Medulla oblongata (tissue), 1 donor: ENCODE measurements around the gene ZSCAN21.

ENCODE experiments used
- DNase-seq: peaks from one replicate; pipeline ENCODE4 v3.0.0-alpha.2; 2015; ENCODE audit errors: extremely low spot score

ZSCAN21 gene

DNA sequence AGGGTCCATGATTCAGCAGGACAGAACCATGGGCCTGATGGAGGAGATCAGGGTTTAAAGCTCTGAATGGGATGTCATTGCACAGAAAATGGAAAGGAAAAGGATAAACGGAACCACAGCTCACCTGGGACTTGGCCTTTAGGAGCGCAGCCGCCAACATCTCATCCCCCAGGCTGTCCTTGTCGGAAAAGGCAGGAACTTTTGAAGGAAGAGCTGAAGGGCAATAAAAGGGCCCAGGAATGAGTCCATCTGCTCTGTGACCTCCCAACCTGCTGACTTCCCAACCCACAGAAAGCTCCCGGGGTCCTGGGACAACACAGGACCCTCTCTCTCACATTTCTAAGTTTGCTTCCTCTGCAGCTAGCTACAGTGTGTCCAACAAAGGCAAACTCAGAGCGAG lies 25.8 kb downstream of the ZSCAN21 start:
- DNase-seq: no peak

DNA sequence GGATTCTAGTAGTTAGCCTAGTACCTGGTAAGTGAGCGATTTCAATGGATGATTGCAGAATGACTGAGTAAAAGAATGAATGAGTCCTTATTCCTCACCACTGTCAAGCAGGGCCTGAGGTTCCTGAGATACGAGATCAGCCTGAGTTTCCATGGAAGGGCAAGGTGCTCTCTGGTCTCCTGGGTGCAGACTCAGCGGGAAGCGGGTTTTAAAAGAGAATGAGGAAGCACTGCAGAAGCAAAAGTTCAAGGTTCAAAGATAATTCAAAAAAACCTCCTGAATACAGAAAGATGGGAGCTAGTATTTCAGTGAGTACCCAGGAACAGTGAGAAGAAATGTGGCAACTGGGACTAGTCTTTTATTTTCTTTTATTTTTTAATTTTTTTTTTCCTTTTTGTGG lies 27.6 kb downstream of the ZSCAN21 start:
- no peak for DNase-seq

DNA sequence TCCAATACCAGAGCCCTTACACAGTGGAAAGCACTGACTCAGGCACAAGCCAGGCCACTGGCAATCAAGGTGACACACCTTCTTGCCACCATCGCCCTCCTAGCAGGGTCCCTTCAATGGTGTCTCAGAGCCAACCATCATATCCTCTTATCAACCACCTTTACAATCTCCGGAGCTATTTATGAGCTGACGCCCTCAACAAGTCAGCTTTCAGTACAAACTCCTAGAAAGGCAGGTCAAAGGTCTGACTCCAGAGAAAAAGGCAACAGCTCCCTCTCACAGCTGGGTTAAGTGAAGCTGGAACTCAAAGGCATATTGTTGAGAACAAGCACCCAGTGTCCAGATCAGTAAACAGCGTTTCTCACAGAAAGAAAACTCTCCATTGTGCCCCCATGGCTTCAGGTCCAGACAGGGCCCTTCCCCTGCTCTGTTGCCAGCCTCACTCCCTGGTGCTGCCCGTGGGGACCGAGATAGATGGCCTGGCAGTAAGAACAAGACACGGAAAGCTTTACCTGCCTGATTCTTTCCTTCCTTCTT lies 29.5 kb downstream of the ZSCAN21 start:
- DNase-seq: peak; percentile 93

DNA sequence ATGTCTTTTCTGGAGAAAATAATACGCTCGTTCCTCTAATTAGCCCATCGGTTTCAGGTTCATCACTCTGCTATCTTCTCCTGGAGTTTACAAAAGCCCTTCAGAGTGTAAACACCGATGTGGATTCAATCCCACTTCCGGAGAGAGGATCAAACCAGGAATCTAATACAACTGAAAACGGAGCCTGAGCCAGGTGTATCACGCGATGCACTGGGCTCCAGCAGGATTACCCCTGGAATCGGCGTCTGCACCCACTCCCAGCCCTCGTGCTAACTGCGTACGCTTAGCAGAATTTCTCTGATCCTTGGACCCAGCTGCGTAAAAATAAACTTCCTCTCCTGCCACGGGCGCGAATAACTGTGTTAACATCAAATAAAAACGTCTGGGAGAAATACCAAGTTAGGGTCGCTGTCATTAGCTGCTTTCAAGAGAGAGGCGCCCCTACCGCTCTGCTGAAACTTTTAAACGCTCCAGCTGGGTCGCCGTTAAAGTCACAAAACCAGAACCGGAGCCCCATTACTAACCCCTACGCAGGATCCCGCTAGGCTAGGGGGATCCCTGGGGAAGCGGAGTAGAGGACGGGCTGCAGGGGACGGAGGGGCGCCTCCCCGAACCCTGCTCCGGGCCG lies 31.4 kb downstream of the ZSCAN21 start:
- no peak for DNase-seq

DNA sequence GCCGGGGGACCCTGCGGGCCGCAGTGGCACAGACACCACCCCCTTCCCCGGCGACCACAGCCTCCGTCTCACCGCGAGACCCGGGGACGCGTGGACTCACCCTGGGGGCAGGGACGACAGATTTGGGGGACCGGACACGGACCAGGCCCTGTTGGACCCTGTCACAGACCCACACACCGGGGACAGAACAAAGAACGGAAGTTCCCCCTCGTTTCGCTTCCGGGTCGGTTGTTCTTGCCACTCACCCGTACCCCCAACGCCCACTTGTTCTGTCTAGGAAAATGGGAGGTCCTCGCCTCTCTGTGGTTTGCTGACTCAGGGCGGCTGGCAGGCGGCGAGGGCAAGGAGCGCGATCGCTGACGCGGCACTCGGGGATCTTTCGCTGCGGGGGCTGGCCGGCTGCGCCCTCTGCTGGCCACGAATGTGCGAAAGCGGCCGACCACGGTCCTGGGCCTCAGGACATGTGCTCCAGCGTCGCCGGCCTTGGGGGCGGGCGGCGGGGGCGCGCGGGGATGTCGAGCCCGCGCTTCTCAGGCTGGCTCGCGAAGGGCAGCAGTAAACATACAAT lies 32.0 kb downstream of the ZSCAN21 start, which contains the start of gene ZNF3:
Gene ZNF3 (minus strand): TSS at position 189 of the 568 bp plus-strand sequence. CDS start 4,366 bp downstream, outside the sequence.
- peak; percentile 100 for DNase-seq

DNA sequence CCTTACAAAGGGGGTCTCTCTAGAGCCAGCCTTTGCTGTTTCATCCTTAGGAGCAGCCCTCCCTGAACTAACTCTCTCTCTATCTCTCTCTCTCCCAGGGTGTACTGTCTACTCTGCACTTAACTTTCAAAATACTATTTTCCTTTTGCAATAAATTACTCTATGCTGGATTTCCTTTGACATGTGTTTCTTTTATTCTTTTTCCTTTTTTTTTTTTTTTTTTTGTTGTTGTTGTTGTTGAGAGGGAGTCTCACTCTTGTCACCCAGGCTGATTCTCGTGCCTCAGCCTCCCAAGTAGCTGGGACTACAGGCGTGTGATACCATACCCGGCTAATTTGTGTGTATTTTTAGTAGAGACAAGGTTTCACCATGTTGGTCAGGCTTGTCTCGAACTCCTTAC lies 33.4 kb downstream of the ZSCAN21 start:
- DNase-seq: no peak

DNA sequence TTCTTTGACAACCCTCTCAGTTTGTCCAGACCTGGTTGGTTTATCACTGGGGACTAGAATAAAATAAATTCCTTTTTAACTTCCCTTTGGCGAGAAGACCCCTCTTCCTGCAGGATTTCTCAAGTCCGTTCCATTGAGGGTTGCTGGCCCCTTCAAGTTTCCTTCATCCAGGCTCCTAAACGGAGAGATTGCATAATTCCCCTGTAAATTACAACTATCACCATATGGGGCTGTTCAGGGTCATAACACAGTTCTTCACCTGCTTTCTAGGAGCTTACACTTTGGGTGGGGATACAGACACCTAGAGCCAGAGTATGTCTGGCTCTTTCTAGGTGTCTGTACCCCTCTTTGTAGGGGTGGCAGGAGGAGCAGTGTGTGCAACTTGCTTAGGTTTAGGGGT lies 35.9 kb downstream of the ZSCAN21 start:
- DNase-seq: no peak

DNA sequence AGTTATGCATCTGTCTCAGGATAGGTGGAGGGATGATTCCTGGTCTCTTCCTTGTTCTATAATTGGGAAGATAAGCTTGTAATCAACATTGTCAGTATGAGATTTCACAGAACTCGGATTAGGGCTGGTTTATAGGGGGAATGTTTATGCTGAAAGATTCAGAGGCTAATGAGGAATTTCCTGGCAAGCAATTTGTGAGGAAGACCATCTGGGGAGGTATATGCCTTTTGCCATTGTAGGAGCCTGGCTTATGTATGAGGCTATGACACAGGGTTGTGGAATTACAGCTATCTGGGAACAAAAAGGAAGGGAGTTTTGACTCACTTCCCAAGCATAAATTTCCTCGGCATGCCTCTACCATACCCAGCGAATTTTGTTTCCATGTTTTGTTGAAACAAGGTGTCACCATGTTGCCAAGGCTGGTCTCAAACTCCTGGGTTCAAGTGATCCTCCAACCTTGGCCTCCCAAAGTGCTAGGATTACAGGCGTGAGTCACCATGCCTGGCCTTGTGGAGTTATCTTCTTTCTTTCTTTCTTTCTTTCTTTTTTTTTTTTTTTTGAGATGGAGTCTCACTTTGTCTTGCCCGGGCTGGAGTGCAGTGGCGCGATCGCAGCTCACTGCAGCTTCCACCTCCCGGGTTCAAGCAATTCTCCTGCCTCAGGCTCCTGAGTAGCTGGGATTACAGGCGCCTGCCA lies 37.6 kb downstream of the ZSCAN21 start:
- no peak for DNase-seq

DNA sequence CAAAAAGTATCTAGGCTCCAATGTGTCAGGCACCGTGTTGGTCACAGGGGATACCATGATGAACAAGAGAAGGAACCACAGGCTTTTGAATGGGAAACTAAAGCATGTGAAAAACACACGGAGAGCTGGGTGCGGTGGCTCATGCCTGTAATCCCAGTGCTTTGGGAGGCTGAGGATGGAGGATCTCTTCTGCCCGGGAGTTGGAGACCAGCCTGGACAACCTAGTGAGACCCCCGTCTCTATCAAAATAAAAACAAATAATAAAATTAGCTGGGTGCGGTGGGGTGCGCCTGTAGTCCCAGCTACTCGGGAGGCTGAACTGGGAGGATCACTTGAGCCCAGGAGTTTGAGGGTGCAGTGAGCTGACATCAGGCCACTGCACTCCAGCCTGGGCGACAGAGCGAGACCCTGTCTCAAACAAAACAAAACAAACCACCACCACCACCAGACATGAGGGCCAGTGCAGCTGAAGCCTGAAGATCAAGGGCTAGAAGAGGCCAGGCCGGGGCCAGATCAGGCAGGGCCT lies 38.6 kb downstream of the ZSCAN21 start:
- no peak for DNase-seq

DNA sequence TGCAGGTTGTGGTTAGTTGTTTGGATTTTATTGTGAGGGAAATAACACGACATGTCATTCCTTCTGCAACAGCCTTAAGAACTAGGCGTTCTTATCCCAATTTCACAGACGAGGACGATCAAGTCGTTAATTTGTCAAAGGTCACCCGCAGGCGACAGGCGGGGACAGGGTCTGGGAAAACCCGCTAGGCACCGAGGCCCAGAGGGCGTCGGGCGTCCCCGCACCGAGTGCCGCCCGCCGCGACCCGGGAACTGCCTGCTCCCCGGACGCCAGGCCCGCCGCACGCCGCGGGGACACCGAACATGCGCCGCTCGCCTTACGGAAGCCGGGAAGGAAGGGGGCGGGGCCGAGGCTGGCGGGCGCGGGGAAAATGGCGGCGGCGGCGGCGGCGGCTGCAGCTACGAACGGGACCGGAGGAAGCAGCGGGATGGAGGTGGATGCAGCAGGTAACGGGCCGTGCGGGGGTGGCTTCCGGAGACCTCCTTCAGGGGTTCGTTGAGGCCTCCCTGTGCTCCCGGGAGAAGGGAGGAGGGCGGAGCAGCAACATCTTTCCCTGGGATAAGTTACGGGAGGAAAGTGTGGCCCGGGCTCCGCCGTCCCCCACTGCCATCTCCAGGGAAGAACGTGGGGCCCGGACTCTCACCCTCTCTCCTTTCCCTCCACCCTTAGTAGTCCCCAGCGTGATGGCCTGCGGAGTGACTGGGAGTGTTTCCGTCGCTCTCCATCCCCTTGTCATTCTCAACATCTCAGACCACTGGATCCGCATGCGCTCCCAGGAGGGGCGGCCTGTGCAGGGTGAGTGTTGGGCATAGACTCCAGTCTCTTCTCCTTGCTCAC lies 39.3 kb downstream of the ZSCAN21 start, which contains the start of gene COPS6:
Gene COPS6 (plus strand): TSS at position 349 of the 837 bp plus-strand sequence. CDS start 22 bp downstream, at position 371.
- peak; percentile 69 for DNase-seq

DNA sequence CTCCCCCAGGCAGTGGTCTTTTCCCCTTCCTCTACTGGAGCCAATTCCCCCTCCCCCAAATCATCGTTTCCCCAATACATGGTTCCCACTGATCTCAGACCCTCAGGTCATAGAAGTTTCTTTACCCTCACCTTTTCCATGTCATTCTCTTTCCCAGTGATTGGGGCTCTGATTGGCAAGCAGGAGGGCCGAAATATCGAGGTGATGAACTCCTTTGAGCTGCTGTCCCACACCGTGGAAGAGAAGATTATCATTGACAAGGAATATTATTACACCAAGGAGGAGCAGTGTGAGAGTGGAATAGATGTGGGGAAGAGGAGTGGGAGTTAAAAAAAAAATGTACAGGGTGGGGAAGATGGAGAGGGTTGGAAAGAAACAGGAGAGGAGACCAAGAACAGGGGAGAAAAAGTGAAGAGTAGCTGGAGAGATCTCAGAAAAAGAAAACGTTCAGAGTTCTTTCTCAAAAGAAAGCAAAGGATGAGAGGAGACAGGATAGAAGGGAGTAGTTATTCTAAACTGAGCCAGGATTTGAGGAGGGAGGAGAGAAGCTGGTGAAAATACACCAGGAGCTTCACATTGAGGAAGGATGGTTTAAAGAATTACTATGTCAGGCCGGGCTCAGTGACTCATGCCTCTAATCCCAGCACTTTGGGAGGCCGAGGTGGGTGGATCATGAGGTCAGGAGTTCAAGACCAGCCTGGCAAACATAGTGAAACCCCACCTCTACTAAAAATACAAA lies 40.1 kb downstream of the ZSCAN21 start:
- DNase-seq: no peak

DNA sequence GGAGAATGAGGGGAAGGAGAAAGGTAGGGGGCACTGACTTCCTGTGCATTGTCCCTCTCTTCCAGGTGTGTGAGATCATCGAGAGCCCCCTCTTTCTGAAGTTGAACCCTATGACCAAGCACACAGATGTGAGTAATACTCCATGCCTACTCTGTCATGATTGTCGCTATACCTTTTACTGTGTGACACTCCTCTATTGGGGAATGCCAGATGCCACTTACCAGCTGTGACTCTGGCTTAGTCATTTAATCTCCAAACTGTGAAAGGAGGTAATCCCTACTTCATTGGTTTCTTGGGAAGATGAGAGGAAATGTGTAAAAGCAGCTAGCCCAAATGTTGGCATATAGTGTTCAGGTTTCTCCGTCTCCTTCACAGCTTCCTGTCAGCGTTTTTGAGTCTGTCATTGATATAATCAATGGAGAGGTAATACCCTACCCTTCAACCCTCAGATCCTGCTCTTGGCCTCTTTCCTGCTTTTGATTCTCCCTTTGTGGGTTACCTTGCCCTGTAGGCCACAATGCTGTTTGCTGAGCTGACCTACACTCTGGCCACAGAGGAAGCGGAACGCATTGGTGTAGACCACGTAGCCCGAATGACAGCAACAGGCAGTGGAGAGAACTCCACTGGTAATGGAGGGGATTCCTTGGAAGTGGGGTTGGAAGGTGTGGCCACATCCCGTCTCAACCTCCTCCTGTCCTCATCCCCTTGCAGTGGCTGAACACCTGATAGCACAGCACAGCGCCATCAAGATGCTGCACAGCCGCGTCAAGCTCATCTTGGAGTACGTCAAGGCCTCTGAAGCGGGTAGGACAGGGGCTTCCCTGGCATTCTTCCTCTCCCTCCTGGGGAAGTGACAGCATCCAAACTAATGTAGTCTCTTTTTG lies 41.2 kb downstream of the ZSCAN21 start:
- no peak for DNase-seq

DNA sequence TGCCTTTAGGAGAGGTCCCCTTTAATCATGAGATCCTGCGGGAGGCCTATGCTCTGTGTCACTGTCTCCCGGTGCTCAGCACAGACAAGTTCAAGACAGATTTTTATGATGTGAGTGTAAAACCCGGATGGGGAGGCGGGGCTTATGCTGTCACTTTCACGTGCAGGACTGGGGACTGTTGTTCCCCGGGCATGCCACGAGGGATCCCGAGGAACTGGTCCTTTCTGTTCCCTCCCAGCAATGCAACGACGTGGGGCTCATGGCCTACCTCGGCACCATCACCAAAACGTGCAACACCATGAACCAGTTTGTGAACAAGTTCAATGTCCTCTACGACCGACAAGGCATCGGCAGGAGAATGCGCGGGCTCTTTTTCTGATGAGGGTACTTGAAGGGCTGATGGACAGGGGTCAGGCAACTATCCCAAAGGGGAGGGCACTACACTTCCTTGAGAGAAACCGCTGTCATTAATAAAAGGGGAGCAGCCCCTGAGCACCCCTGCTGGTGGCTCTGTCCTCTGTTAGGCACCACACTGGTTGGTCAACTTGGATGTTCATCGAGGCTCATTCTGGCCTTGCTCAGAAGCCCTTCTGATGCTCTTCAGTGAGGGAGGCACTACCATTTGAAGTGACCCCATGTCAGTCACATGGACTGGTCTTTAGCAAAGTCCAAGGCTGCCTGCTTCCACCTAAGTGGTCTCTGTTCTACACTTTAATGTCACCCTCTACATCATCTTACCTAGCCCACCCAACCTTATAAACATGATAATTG lies 42.0 kb downstream of the ZSCAN21 start:
- no peak for DNase-seq

DNA sequence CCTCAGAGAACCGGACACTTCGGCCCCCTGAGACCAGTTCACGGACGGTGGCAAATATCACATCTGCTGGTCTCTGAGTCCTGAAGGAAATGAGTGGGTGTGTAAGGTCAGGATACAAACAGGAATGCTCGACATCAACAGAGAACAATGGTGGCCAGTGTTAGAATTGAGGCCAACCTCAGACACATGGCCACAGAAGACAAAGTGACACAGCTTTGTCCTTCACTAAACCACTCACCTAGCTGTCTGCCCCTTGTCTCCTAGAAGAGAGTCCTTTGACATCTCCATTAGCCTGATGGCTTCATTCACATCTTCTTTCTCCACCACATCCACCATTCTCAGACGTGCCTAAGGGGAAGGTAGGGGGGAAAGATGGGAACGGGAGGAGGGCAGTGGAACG lies 43.5 kb downstream of the ZSCAN21 start:
- DNase-seq: no peak

DNA sequence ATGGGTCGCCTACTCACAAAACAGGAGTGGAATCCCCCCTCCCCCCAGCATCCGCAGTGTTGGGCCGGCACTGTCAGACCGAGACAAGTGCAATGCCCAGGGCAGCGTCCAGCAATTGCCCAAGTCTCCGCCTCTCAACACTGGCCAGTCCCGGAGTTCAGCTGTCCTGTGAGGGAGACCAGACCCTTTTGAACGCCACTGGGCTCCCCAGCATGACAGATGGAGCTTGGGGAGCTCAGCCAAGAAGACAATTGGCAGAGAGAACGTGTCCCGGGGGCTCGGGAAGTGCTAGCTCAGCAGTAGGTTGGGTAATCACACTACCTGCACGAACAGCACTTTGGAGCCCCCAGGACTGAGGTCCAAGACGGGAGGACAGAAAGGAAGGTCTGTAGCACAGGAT lies 43.9 kb downstream of the ZSCAN21 start:
- no peak for DNase-seq

DNA sequence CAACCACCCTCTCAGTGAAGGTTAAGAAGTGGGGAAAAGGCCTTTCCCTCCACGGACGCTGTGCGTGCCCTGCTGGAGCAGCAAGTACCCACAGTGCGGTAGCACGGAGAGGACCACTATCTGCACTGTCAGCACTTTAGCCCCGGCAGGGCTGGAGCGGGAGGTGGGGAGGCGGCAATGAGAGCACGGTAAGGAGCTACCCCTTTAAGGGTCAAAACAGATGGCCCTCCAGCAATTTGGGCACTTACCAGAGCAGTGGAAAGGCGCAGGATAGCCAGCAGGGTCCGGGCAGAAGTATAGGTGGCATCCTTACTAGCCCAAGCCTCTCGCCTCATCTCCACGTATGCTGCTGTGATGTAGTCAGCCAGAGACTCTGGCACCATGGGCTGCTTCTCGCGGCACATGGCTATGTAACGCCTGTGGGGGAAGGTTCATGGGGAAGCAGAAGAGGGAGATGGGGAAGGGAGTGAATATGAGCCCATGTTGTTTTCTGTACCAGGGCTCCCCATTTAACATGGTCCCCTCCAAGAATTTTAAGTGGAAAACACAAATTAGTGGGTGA lies 44.4 kb downstream of the ZSCAN21 start:
- DNase-seq: no peak

DNA sequence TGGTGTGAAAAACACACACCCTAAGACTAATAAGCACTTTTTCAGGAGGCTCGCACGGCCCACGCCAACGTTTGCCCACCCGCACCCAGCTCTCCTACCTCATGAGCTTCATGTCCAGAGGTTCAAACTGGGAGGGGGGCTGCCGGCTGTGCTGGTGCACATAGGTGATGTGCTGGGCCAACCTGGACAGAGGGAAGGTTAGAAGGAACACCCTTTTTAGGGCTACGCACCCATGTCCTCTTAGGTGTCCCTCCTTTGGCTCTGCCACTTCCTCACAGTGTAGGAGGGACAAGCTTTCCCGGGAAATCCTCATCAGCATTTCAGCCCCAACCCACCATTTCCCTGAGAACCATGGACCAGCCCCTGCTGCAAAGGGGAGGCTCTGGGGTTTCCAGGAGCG lies 45.7 kb downstream of the ZSCAN21 start:
- DNase-seq: no peak

DNA sequence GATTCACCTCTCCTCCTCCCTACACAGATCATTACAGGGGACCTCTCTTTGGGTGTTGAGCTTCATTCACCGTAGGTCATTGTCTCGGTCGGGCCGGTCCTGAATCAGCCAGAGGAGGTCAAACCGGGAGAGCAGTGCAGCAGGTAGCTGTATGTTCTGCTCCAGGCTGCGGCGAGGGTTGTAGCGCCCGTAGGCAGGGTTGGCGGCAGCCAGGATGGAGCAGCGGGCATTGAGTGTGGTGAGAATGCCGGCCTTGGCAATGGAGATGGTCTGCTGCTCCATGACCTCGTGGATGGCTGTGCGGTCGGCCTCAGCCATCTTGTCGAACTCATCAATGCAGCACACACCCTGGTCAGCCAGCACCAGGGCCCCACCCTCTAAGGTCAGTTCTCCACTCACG lies 46.1 kb downstream of the ZSCAN21 start:
- no peak for DNase-seq

DNA sequence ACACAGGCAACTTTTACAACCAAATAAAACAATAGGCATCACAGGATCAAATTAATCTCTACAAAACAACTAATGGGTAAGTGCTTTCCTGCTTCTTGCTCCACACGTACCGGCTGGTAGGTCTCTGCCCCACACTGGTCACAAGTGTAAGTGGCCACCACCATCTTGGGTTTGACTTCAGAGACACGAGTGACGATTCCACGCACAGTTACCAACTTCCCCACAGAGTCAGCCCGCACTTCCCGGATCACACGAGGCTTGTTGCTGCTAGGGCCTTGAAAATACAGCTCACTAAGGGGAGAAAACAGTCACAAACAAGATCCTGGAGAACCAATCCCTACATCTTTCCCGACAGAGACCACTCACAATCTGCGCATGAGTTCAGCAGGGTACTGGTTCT lies 49.3 kb downstream of the ZSCAN21 start:
- DNase-seq: no peak
